GM10266 (cell line): ENCODE results near the gene RPRD1A.

Source experiments
- DNase-seq: peaks from one replicate; pipeline ENCODE4 v3.0.0; 2012; ENCODE audit errors: extremely low spot score
- CTCF ChIP-seq: IDR thresholded peaks from 2 replicates; pipeline ENCODE4 v1.5.1; 2012; ENCODE audit warnings: mild to moderate bottlenecking, low read depth; ENCODE audit not compliant: control insufficient read depth, insufficient read depth; ENCODE audit errors: missing control alignments

RPRD1A gene

DNA sequence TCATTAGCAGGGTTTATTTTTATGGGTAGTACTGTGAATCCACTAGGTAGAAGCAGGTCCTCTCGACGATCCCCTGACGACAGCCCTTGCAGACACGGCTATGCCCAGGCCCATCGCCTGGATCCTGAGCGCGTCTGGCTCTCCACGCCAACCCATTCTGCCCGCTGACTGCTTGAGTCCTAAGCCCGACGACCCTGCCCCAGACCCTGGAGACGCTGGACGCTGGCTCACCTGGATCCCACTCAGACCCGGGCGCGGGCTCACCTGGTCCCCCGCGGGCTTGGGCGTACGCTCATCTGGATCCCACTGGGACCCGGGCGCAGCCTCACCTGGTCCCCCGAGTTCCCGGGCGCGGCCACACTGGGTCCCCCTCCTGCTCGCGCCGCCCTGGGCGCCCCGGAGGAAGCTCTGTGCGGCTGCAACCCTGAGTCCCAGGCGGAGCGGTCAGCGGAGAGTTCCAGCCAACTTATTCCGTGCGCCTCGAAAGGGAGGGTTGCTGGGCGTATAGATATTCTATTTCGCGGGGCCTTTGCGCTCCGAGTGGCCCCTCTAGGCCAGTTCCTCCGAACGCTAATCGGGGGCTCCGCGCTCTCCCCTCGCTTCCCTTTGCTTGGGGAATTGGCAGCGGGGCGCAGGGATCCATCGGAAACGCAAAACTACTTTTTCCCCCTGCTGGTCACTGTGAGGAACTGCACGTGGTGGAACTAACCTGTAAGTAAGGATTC is 117.3 kb downstream of the RPRD1A start:
- peak; percentile 62 for DNase-seq
- peak; percentile 91 for TF ChIP-seq CTCF

GRCh38 chr18:35949090-35949489 is 118.3 kb downstream of the RPRD1A start:
- no peak for DNase-seq
- no peak for TF ChIP-seq CTCF

DNA sequence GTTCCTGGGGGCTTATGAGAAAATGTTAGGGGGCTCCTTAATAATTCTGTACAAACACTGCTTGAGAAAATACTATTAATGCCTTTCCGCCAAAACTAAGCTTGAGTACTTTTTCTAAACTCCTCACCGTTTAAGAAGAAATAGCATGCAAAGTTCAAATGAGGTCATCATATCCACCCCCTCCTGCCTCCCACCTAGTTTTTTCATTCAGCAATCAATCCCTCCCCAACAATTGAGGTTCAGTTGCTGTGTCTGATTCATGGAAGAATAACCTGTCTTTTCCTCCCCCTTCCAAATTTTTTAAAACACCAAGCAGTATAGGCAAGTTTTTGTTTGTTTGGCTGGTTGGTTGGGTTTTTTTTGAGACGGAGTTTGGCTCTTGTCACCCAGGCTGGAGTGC is 119.3 kb downstream of the RPRD1A start:
- no peak for DNase-seq
- no peak for TF ChIP-seq CTCF

DNA sequence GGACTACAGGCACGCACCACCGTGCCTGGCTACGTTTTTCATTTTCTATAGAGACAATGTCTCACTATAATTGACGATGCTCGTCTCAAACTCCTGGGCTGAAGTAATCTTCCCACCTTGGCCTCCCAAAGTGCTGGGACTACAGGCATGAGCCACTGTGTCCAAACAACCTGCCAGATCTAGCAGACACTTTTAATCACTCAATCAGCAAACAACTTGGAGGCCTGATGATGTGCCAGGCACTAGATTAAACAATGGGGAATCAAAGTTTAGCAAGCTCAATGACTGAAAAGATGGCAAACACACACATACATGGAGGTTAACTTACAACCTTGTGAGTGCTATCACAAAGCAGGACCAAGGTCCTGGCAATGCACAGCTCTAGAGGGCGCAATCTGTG is 124.7 kb downstream of the RPRD1A start:
- DNase-seq = no peak
- TF ChIP-seq CTCF = no peak

- no peak for TF ChIP-seq CTCF
- no peak for DNase-seq
These were observed 125.2 kb downstream of the RPRD1A start for GRCh38 chr18:35942133-35942532.

DNA sequence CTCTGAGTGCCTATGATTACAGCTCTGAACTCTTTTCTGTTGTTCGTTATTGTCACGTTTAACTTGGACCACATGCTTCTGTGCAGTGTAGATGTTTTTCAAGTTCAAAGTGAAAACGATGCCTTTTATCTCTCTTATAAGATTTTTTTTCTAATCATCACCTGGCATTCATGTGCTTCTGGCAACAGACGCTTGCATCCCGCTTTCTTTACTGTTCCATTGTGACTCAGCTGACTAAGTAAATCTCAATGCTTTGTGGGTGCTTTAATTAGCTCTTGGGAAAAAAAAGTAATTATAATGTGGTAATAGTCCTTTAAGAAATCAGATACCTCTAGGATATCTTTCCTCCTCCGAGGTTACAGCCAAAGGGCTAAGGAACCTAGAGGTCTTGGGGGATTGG is 126.1 kb downstream of the RPRD1A start:
- DNase-seq = no peak
- no peak for TF ChIP-seq CTCF
